BLaER1 (cell line): Measurements from ENCODE around the gene ALKBH6.
"Not testable (repeated sequence)": the region's sequence is repeated elsewhere in the genome, so short reads cannot be mapped to it uniquely, and the experiment has no call there.

Experiments
- H3K27ac ChIP-seq: shearing (Covaris generic); formaldehyde crosslinking; 2 replicates; pipeline ENCODE4 v1.8.1; 2022
- H3K27me3 ChIP-seq: shearing (Covaris generic); formaldehyde crosslinking; 2 replicates; pipeline ENCODE4 v1.8.1; 2022
- H3K36me3 ChIP-seq: shearing (Covaris generic); formaldehyde crosslinking; 2 replicates; pipeline ENCODE4 v1.8.1; 2022
- H3K4me1 ChIP-seq: shearing (Covaris generic); formaldehyde crosslinking; 2 replicates; pipeline ENCODE4 v1.8.1; 2022
- H3K4me2 ChIP-seq: shearing (Covaris generic); formaldehyde crosslinking; 2 replicates; pipeline ENCODE4 v1.8.1; 2022
- H3K4me3 ChIP-seq: shearing (Covaris generic); formaldehyde crosslinking; 2 replicates; pipeline ENCODE4 v1.8.1; 2022
- H3K9ac ChIP-seq: shearing (Covaris generic); formaldehyde crosslinking; 2 replicates; pipeline ENCODE4 v1.8.1; 2022
- H3K9me3 ChIP-seq: shearing (Covaris generic); formaldehyde crosslinking; 2 replicates; pipeline ENCODE4 v1.8.1; 2022
- H4K20me1 ChIP-seq: shearing (Covaris generic); formaldehyde crosslinking; 2 replicates; pipeline ENCODE4 v1.8.1; 2022
- Cebpa-rat ChIP-seq: shearing (Covaris generic); IDR thresholded peaks from 2 replicates; pipeline ENCODE4 v1.8.1; 2022

ALKBH6 gene

GRCh38 chr19:35986111-35986510, 27.9 kb downstream of the ALKBH6 start:
- no peak for TF ChIP-seq Cebpa-rat
- H3K9me3 ChIP-seq: peaks cover 17% of the 10 kb centered on the region; the same call in 1 of the 2 replicates
- no peaks in the 10 kb centered on the region for H3K36me3 ChIP-seq
- H3K27me3 ChIP-seq: peaks cover 50% of the 10 kb centered on the region
- H3K9ac ChIP-seq: no peak overlapping the region
- no peak overlapping the region for H3K4me2 ChIP-seq
- no peaks in the 10 kb centered on the region; the same call in 1 of the 2 replicates for H4K20me1 ChIP-seq
- H3K27ac ChIP-seq: no peak overlapping the region
- H3K4me3 ChIP-seq: no peak overlapping the region
- no peaks in the 10 kb centered on the region for H3K4me1 ChIP-seq

- H3K27ac ChIP-seq: no peak overlapping the region
- H3K27me3 ChIP-seq: peaks cover 39% of the 10 kb centered on the region
- no peak for TF ChIP-seq Cebpa-rat
- no peak overlapping the region for H3K9ac ChIP-seq
- H3K9me3 ChIP-seq: peaks cover 7% of the 10 kb centered on the region; the same call in 1 of the 2 replicates
- H3K4me2 ChIP-seq: no peak overlapping the region
- no peak overlapping the region for H3K4me3 ChIP-seq
- H3K36me3 ChIP-seq: no peaks in the 10 kb centered on the region
- H4K20me1 ChIP-seq: no peaks in the 10 kb centered on the region; the same call in 1 of the 2 replicates
- H3K4me1 ChIP-seq: no peaks in the 10 kb centered on the region
Observed at GRCh38 chr19:35983177-35983576, 30.8 kb downstream of the ALKBH6 start.

GRCh38 chr19:35980997-35981396, 33.0 kb downstream of the ALKBH6 start:
- H4K20me1 ChIP-seq, H3K4me3 ChIP-seq, H3K9ac ChIP-seq, H3K9me3 ChIP-seq, H3K4me2 ChIP-seq, H3K4me1 ChIP-seq, H3K27ac ChIP-seq, H3K36me3 ChIP-seq: not testable (repeated sequence)
- peaks cover 17% of the 10 kb centered on the region for H3K27me3 ChIP-seq

GRCh38 chr19:35978832-35979365, 35.1 kb downstream of the ALKBH6 start:
- TF ChIP-seq Cebpa-rat: no peak
- no peaks in the 10 kb centered on the region for H3K36me3 ChIP-seq
- no peak overlapping the region for H3K4me3 ChIP-seq
- no peaks in the 10 kb centered on the region for H3K4me1 ChIP-seq
- H3K9ac ChIP-seq: no peak overlapping the region
- H4K20me1 ChIP-seq: peaks cover 15% of the 10 kb centered on the region; the same call in 1 of the 2 replicates
- H3K4me2 ChIP-seq: no peak overlapping the region
- H3K9me3 ChIP-seq: no peaks in the 10 kb centered on the region
- H3K27me3 ChIP-seq: peaks cover 8% of the 10 kb centered on the region; the same call in 1 of the 2 replicates
- H3K27ac ChIP-seq: no peak overlapping the region

- no peak overlapping the region for H3K27ac ChIP-seq
- no peaks in the 10 kb centered on the region for H3K36me3 ChIP-seq
- no peak for TF ChIP-seq Cebpa-rat
- H3K4me1 ChIP-seq: no peaks in the 10 kb centered on the region
- peaks cover 22% of the 10 kb centered on the region; the same call in 1 of the 2 replicates for H4K20me1 ChIP-seq
- no peak overlapping the region for H3K9ac ChIP-seq
- no peaks in the 10 kb centered on the region for H3K9me3 ChIP-seq
- H3K4me3 ChIP-seq: no peak overlapping the region
- H3K4me2 ChIP-seq: no peak overlapping the region
- peaks cover 8% of the 10 kb centered on the region; the same call in 1 of the 2 replicates for H3K27me3 ChIP-seq
Observed at GRCh38 chr19:35978271-35978670, 35.7 kb downstream of the ALKBH6 start.

GRCh38 chr19:35977446-35978222, 36.4 kb downstream of the ALKBH6 start:
- Histone ChIP-seq H3K9ac (no peak overlapping the region), H3K36me3 (no peaks in the 10 kb centered on the region), H3K4me3 (no peak overlapping the region), H4K20me1 (peaks cover 22% of the 10 kb centered on the region; the same call in 1 of the 2 replicates), H3K4me1 (no peaks in the 10 kb centered on the region), H3K9me3 (no peaks in the 10 kb centered on the region), H3K27me3 (peaks cover 8% of the 10 kb centered on the region; the same call in 1 of the 2 replicates), H3K4me2 (no peak overlapping the region), H3K27ac (no peak overlapping the region)
- no peak for TF ChIP-seq Cebpa-rat

GRCh38 chr19:35975608-35976214, 38.3 kb downstream of the ALKBH6 start:
- Histone ChIP-seq H3K9me3 (no peaks in the 10 kb centered on the region), H3K27me3 (peaks cover 8% of the 10 kb centered on the region; the same call in 1 of the 2 replicates), H3K4me2 (no peak overlapping the region), H3K9ac (no peak overlapping the region), H3K27ac (no peak overlapping the region), H3K4me1 (no peaks in the 10 kb centered on the region), H4K20me1 (peaks cover 22% of the 10 kb centered on the region; the same call in 1 of the 2 replicates), H3K4me3 (no peak overlapping the region), H3K36me3 (no peaks in the 10 kb centered on the region)
- TF ChIP-seq Cebpa-rat: no peak

GRCh38 chr19:35973487-35973886, 40.5 kb downstream of the ALKBH6 start:
- Histone ChIP-seq H4K20me1 (peaks cover 22% of the 10 kb centered on the region; the same call in 1 of the 2 replicates), H3K36me3 (no peaks in the 10 kb centered on the region), H3K27ac (no peak overlapping the region), H3K4me2 (no peak overlapping the region), H3K4me3 (no peak overlapping the region), H3K9me3 (no peaks in the 10 kb centered on the region), H3K27me3 (peaks cover 4% of the 10 kb centered on the region; the same call in 1 of the 2 replicates), H3K4me1 (no peaks in the 10 kb centered on the region), H3K9ac (no peak overlapping the region)
- no peak for TF ChIP-seq Cebpa-rat

GRCh38 chr19:35966771-35967170, 47.2 kb downstream of the ALKBH6 start:
- no peak overlapping the region for H3K4me2 ChIP-seq
- H3K9ac ChIP-seq: no peak overlapping the region
- H3K27ac ChIP-seq: no peak overlapping the region
- no peak overlapping the region for H3K4me3 ChIP-seq
- no peaks in the 10 kb centered on the region for H3K9me3 ChIP-seq
- H4K20me1 ChIP-seq: no peaks in the 10 kb centered on the region
- no peaks in the 10 kb centered on the region for H3K4me1 ChIP-seq
- no peaks in the 10 kb centered on the region for H3K27me3 ChIP-seq
- TF ChIP-seq Cebpa-rat: no peak
- no peaks in the 10 kb centered on the region for H3K36me3 ChIP-seq

- no peaks in the 10 kb centered on the region for H3K36me3 ChIP-seq
- TF ChIP-seq Cebpa-rat: no peak
- H3K4me1 ChIP-seq: no peaks in the 10 kb centered on the region
- no peak overlapping the region for H3K9ac ChIP-seq
- no peak overlapping the region for H3K27ac ChIP-seq
- no peak overlapping the region for H3K4me2 ChIP-seq
- no peak overlapping the region for H3K4me3 ChIP-seq
- no peaks in the 10 kb centered on the region for H4K20me1 ChIP-seq
- no peaks in the 10 kb centered on the region for H3K27me3 ChIP-seq
- no peaks in the 10 kb centered on the region for H3K9me3 ChIP-seq
Observed at GRCh38 chr19:35963514-35963913, 50.5 kb downstream of the ALKBH6 start.
